Stimulated activated CD4-positive, alpha-beta T cell treated with anti-CD3 and anti-CD28 coated beads, TNF-alpha, amount 100 ng/mL, for 48 hours (primary cell): ENCODE data around the gene PPP2R1B.
"Not testable (repeated sequence)": the region's sequence is repeated elsewhere in the genome, so short reads cannot be mapped to it uniquely, and the experiment has no call there.

Experiments
- DNase-seq, 3 donors: peaks; one replicate each; pipeline ENCODE4 v3.0.0-alpha.2; 2020; ENCODE audit warnings: low read depth in 3 of 3

Gene PPP2R1B

GRCh38 chr11:111726301-111726713 is 39.9 kb downstream of the PPP2R1B start:
- no peak for DNase-seq

GRCh38 chr11:111725621-111726020 is 40.6 kb downstream of the PPP2R1B start:
- no peak for DNase-seq

- DNase-seq: no peak
Observed at GRCh38 chr11:111724615-111725129, 41.5 kb downstream of the PPP2R1B start.

- no peak for DNase-seq
Observed at GRCh38 chr11:111723595-111723994, 42.6 kb downstream of the PPP2R1B start.

GRCh38 chr11:111722501-111722900 is 43.7 kb downstream of the PPP2R1B start:
- no peak for DNase-seq

- DNase-seq: no peak
Observed at GRCh38 chr11:111720801-111721494, 45.2 kb downstream of the PPP2R1B start.

- no peak for DNase-seq
Observed at GRCh38 chr11:111719379-111719778, 46.8 kb downstream of the PPP2R1B start.

GRCh38 chr11:111718859-111719258 is 47.3 kb downstream of the PPP2R1B start:
- DNase-seq: no peak

- DNase-seq: no peak
Observed at GRCh38 chr11:111718436-111718835, 47.8 kb downstream of the PPP2R1B start.

- DNase-seq: not testable (repeated sequence)
Observed at GRCh38 chr11:111717660-111718059, 48.5 kb downstream of the PPP2R1B start.

- no peak for DNase-seq
Observed at GRCh38 chr11:111715142-111715816, 50.9 kb downstream of the PPP2R1B start.

- DNase-seq: no peak
Observed at GRCh38 chr11:111714522-111714921, 51.7 kb downstream of the PPP2R1B start.

- DNase-seq: no peak
Observed at GRCh38 chr11:111707691-111708067, 58.5 kb downstream of the PPP2R1B start.

- no peak for DNase-seq
Observed at GRCh38 chr11:111707039-111707690, 59.0 kb downstream of the PPP2R1B start.

- DNase-seq: no peak
Observed at GRCh38 chr11:111703576-111703975, 62.6 kb downstream of the PPP2R1B start.

GRCh38 chr11:111702623-111703022 is 63.6 kb downstream of the PPP2R1B start:
- no peak for DNase-seq

- no peak for DNase-seq
Observed at GRCh38 chr11:111700162-111700561, 66.0 kb downstream of the PPP2R1B start.

- no peak for DNase-seq
Observed at GRCh38 chr11:111699579-111700156, 66.5 kb downstream of the PPP2R1B start.

- no peak for DNase-seq
Observed at GRCh38 chr11:111698852-111699559, 67.2 kb downstream of the PPP2R1B start.

GRCh38 chr11:111697933-111698371 is 68.2 kb downstream of the PPP2R1B start:
- no peak for DNase-seq

GRCh38 chr11:111696556-111696955 is 69.6 kb downstream of the PPP2R1B start:
- DNase-seq: no peak

GRCh38 chr11:111694851-111695250 is 71.3 kb downstream of the PPP2R1B start:
- no peak for DNase-seq
